ENCODE measurements around the gene RDH14. TPM values are rescaled to one million over a fixed set of nuclear protein-coding genes. Genes with fewer than 3 reads are reported as not detected.

Gene RDH14
- total and polyA plus RNA-seq, 2 experiments from 2014 or later = 38.1 to 40.6 TPM

DNA sequence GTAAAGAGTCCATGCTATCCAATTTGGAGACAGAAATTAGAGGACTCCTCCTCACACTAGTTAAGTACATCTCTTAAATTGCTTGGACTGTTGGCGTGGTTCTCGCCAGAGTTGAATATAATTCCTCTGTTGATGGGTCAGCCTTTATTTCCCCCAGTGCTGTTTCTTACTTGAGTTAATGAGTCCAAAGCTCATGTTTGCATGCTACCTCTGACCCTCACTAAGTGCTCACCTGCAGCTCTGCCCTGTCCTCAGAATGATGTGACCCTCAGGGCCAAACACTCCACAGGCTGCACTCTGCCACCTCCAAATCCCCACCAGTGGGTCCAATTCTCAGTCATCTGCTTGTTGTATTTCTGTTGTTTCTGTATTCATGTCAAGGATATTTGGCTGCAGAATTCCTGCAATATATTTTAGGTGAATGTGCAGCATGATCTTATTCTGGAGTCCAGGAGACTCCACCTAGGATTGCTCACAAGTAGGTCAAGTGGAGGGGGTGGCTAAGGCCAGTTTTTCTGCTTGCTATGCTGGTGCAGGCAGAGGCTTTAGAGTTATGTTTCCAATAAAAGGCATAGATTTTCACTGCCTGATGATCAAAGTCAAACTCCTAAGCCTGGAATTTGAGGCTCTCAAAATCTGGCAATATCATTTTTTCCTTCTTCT is 37.8 kb downstream of the RDH14 start:
- Histone ChIP-seq H4K20me1 (replicated peaks; ENCODE audit: insufficient read depth) (no peaks in the 10 kb centered on the region), H2AFZ (no peak overlapping the region), H3K79me2 (replicated peaks; ENCODE audit: insufficient read depth) (no peaks in the 10 kb centered on the region), H3F3A (replicated peaks; ENCODE audit: low read depth) (no peaks in the 10 kb centered on the region), H3K36me3 (ENCODE audit: insufficient read depth) (no peaks in the 10 kb centered on the region), H3K4me1 (ENCODE audit: insufficient read depth) (peaks cover 5% of the 10 kb centered on the region; the same call in 1 of the 2 replicates), H3K27ac (ENCODE audit: low read depth) (no peak overlapping the region), H3K4me3 (no peak overlapping the region), H3K4me2 (no peak overlapping the region), H3K9me2 (ENCODE audit: insufficient read depth) (no peaks in the 10 kb centered on the region), H3K27me3 (ENCODE audit: insufficient read depth) (no peaks in the 10 kb centered on the region)
- TF ChIP-seq JUNB (IDR thresholded peaks at IDR 0.05; ENCODE audit: unreplicated experiment) (no peak), POLR2AphosphoS5 (IDR thresholded peaks at IDR 0.05; ENCODE audit: low read depth) (no peak), ZNF331 (CRISPR knock-in tag; IDR thresholded peaks at IDR 0.05; ENCODE audit: low read depth) (no peak), EZH2phosphoT487 (IDR thresholded peaks at IDR 0.05; ENCODE audit: unreplicated experiment) (no peak), NANOG (IDR thresholded peaks at IDR 0.05; ENCODE audit: borderline replicate concordance) (no peak), EZH2 (IDR thresholded peaks at IDR 0.05; ENCODE audit: low read depth, unreplicated experiment) (no peak), CREB1 (CRISPR knock-in tag; IDR thresholded peaks at IDR 0.05; ENCODE audit: low read depth) (no peak), ZNF114 (CRISPR knock-in tag; IDR thresholded peaks at IDR 0.05) (no peak), STAT1 (IDR thresholded peaks at IDR 0.05; ENCODE audit: unreplicated experiment) (no peak)
- TF ChIP-seq, protein P1, sequence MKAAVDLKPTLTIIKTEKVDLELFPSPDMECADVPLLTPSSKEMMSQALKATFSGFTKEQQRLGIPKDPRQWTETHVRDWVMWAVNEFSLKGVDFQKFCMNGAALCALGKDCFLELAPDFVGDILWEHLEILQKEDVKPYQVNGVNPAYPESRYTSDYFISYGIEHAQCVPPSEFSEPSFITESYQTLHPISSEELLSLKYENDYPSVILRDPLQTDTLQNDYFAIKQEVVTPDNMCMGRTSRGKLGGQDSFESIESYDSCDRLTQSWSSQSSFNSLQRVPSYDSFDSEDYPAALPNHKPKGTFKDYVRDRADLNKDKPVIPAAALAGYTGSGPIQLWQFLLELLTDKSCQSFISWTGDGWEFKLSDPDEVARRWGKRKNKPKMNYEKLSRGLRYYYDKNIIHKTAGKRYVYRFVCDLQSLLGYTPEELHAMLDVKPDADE (IDR thresholded peaks at IDR 0.05) = no peak
- TF ChIP-seq, protein P2, sequence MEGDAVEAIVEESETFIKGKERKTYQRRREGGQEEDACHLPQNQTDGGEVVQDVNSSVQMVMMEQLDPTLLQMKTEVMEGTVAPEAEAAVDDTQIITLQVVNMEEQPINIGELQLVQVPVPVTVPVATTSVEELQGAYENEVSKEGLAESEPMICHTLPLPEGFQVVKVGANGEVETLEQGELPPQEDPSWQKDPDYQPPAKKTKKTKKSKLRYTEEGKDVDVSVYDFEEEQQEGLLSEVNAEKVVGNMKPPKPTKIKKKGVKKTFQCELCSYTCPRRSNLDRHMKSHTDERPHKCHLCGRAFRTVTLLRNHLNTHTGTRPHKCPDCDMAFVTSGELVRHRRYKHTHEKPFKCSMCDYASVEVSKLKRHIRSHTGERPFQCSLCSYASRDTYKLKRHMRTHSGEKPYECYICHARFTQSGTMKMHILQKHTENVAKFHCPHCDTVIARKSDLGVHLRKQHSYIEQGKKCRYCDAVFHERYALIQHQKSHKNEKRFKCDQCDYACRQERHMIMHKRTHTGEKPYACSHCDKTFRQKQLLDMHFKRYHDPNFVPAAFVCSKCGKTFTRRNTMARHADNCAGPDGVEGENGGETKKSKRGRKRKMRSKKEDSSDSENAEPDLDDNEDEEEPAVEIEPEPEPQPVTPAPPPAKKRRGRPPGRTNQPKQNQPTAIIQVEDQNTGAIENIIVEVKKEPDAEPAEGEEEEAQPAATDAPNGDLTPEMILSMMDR (conservative IDR thresholded peaks at IDR 0.05; ENCODE audit: low read depth in 2 of 2) = no peak
- TF ChIP-seq, protein P3, sequence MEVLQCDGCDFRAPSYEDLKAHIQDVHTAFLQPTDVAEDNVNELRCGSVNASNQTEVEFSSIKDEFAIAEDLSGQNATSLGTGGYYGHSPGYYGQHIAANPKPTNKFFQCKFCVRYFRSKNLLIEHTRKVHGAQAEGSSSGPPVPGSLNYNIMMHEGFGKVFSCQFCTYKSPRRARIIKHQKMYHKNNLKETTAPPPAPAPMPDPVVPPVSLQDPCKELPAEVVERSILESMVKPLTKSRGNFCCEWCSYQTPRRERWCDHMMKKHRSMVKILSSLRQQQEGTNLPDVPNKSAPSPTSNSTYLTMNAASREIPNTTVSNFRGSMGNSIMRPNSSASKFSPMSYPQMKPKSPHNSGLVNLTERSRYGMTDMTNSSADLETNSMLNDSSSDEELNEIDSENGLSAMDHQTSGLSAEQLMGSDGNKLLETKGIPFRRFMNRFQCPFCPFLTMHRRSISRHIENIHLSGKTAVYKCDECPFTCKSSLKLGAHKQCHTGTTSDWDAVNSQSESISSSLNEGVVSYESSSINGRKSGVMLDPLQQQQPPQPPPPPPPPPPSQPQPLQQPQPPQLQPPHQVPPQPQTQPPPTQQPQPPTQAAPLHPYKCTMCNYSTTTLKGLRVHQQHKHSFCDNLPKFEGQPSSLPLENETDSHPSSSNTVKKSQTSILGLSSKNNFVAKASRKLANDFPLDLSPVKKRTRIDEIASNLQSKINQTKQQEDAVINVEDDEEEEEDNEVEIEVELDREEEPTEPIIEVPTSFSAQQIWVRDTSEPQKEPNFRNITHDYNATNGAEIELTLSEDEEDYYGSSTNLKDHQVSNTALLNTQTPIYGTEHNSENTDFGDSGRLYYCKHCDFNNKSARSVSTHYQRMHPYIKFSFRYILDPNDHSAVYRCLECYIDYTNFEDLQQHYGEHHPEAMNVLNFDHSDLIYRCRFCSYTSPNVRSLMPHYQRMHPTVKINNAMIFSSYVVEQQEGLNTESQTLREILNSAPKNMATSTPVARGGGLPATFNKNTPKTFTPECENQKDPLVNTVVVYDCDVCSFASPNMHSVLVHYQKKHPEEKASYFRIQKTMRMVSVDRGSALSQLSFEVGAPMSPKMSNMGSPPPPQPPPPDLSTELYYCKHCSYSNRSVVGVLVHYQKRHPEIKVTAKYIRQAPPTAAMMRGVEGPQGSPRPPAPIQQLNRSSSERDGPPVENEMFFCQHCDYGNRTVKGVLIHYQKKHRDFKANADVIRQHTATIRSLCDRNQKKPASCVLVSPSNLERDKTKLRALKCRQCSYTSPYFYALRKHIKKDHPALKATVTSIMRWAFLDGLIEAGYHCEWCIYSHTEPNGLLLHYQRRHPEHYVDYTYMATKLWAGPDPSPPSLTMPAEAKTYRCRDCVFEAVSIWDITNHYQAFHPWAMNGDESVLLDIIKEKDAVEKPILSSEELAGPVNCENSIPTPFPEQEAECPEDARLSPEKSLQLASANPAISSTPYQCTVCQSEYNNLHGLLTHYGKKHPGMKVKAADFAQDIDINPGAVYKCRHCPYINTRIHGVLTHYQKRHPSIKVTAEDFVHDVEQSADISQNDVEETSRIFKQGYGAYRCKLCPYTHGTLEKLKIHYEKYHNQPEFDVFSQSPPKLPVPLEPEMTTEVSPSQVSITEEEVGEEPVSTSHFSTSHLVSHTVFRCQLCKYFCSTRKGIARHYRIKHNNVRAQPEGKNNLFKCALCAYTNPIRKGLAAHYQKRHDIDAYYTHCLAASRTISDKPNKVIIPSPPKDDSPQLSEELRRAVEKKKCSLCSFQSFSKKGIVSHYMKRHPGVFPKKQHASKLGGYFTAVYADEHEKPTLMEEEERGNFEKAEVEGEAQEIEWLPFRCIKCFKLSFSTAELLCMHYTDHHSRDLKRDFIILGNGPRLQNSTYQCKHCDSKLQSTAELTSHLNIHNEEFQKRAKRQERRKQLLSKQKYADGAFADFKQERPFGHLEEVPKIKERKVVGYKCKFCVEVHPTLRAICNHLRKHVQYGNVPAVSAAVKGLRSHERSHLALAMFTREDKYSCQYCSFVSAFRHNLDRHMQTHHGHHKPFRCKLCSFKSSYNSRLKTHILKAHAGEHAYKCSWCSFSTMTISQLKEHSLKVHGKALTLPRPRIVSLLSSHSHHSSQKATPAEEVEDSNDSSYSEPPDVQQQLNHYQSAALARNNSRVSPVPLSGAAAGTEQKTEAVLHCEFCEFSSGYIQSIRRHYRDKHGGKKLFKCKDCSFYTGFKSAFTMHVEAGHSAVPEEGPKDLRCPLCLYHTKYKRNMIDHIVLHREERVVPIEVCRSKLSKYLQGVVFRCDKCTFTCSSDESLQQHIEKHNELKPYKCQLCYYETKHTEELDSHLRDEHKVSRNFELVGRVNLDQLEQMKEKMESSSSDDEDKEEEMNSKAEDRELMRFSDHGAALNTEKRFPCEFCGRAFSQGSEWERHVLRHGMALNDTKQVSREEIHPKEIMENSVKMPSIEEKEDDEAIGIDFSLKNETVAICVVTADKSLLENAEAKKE (CRISPR knock-in tag; IDR thresholded peaks at IDR 0.05) = no peak
- TF ChIP-seq, protein P4, sequence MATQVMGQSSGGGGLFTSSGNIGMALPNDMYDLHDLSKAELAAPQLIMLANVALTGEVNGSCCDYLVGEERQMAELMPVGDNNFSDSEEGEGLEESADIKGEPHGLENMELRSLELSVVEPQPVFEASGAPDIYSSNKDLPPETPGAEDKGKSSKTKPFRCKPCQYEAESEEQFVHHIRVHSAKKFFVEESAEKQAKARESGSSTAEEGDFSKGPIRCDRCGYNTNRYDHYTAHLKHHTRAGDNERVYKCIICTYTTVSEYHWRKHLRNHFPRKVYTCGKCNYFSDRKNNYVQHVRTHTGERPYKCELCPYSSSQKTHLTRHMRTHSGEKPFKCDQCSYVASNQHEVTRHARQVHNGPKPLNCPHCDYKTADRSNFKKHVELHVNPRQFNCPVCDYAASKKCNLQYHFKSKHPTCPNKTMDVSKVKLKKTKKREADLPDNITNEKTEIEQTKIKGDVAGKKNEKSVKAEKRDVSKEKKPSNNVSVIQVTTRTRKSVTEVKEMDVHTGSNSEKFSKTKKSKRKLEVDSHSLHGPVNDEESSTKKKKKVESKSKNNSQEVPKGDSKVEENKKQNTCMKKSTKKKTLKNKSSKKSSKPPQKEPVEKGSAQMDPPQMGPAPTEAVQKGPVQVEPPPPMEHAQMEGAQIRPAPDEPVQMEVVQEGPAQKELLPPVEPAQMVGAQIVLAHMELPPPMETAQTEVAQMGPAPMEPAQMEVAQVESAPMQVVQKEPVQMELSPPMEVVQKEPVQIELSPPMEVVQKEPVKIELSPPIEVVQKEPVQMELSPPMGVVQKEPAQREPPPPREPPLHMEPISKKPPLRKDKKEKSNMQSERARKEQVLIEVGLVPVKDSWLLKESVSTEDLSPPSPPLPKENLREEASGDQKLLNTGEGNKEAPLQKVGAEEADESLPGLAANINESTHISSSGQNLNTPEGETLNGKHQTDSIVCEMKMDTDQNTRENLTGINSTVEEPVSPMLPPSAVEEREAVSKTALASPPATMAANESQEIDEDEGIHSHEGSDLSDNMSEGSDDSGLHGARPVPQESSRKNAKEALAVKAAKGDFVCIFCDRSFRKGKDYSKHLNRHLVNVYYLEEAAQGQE (IDR thresholded peaks at IDR 0.05; ENCODE audit: unreplicated experiment) = no peak
- H3K27ac Mint-ChIP-seq = no peak overlapping the region; the same call in 1 of the 2 replicates
- DNase-seq (ENCODE audit: low spot score) = no peak
- no peaks in the 10 kb centered on the region for H3K36me3 Mint-ChIP-seq (ENCODE audit: low read depth)
- H3K9me3 Mint-ChIP-seq = no peaks in the 10 kb centered on the region
- no peak for ATAC-seq
- no peak overlapping the region for H3K4me3 Mint-ChIP-seq
- no peaks in the 10 kb centered on the region for H3K27me3 Mint-ChIP-seq (ENCODE audit: insufficient read depth, low read depth, poor library complexity)
- peaks cover 14% of the 10 kb centered on the region; the same call in 2 of the 3 replicates for H3K4me1 Mint-ChIP-seq
